H1 (cell line): ENCODE results near the gene TUBA4B. TPM values are rescaled to one million over a fixed set of nuclear protein-coding genes. Genes with fewer than 3 reads are reported as not detected.

ENCODE experiments used
- BRCA1 ChIP-seq: IDR thresholded peaks from 2 replicates; pipeline ENCODE4 v1.6.1; 2012; ENCODE audit warnings: low read depth, low read length, improper control_type of control experiment
- CHD2 ChIP-seq: IDR thresholded peaks from 2 replicates; pipeline ENCODE4 v1.6.1; 2012; ENCODE audit warnings: low read length, improper control_type of control experiment
- FOSL1 ChIP-seq: IDR thresholded peaks from 2 replicates; pipeline ENCODE4 v1.6.1; 2011; ENCODE audit warnings: mild to moderate bottlenecking, low read depth, low read length, moderate library complexity; ENCODE audit not compliant: insufficient read depth
- RFX5 ChIP-seq: IDR thresholded peaks from 2 replicates; pipeline ENCODE4 v1.6.1; 2011; ENCODE audit warnings: low read depth, low read length, improper control_type of control experiment, borderline replicate concordance
- SIRT6 ChIP-seq: IDR thresholded peaks from one replicate; pipeline ENCODE4 v1.7.1; 2012; ENCODE audit warnings: low read length, inconsistent platforms
- SUZ12 ChIP-seq: fragments of 200-600 bp; sonication (generic); IDR thresholded peaks from 2 replicates; pipeline ENCODE4 v1.6.1; 2012; ENCODE audit warnings: mild to moderate bottlenecking, inconsistent platforms, low read length, moderate library complexity, mixed read lengths
- ZNF274 ChIP-seq: IDR thresholded peaks from 2 replicates; pipeline ENCODE4 v1.7.0; 2012; ENCODE audit warnings: low read length, borderline replicate concordance; ENCODE audit errors: extremely low read depth
- polyA plus RNA-seq, 7 experiments: library from polyadenylated mRNA; depleted of rRNA in 3 of 7; stranded (reverse) in 5 of 7; unstranded in 2 of 7; fragments of >200 nt in 5 of 7; fragments of 200-250 nt in 2 of 7; gene quantifications; 1 replicate in 5 of 7; 2 replicates in 1 of 7; 4 replicates in 1 of 7; pipeline versions ENCODE4 v1.2.1 to v1.2.3, GENCODE V29; 2011 to 2013; ENCODE audit warnings: missing spikeins in 2 of 7, mixed read lengths in 2 of 7
- total RNA-seq: library from RNA; stranded (reverse); fragmentation: NEBNext Ultra II Directional; extraction: Animal tissue kit (Norgen Biotek cat#: 25700); gene quantifications from 2 replicates; pipeline ENCODE4 v1.2.1, GENCODE V29; 2021

Gene TUBA4B
- total and polyA plus RNA-seq, 2 of the 8 experiments (the other 6 are each of a cell fraction or from before 2014, with no cell fraction given) = 0.08 to 0.24 TPM

DNA sequence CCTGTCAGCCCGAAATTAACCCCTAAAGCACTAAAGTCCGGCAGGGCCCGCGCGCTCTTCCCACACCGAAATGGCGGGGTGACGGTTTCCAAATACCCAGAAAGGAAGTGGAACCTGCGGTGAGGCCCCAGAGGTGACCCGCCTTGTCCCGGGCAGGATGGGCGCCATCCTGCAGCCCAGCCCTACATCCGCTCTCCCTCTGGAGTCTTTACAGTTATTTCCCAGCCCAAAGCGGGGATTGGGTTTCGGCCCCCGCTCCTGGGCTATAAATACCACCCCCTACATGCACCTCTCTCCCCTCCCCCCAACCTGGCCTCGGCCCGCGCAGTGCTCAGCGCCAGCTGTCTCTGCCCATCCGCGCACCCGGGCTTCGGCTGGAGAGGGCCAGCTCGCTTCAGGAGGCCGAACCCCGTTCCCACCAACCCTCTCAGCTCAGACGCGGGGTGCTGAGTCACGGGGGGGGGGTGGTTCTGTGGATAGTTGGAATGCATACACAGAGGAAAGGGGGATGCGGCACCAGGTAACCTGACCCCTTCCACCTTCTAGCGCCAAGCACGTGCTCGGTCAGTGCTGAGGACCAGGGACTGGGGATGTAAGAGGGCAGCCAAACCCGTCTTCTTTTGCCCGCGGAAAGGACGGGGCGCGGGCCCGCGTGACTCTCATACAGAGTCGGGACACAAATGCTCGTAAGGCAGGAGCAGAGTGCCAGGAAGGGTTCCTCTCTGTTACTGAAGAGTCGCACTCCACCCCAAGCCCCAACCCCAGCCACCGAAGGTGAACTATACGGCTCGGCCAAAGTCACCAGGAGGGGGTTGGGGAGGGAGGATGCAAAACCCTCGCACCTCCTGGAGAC, at the start of gene TUBA4B (continued):
- TF ChIP-seq FOSL1 = no peak
- no peak for TF ChIP-seq ZNF274
- no peak for TF ChIP-seq SIRT6
- TF ChIP-seq CHD2 = no peak
- TF ChIP-seq RFX5 = no peak
- no peak for TF ChIP-seq BRCA1
- no peak; the same call in 1 of the 2 replicates for TF ChIP-seq SUZ12
